NCI-H510A treated with DMSO at 0.1 percent for 48 hours (cell line): Measurements from ENCODE around the gene PPAN.

ENCODE experiments used
- DNase-seq: peaks from one replicate; lab custom pipeline; 2025; lab: John Stamatoyannopoulos, UW

The PPAN gene, protein sequence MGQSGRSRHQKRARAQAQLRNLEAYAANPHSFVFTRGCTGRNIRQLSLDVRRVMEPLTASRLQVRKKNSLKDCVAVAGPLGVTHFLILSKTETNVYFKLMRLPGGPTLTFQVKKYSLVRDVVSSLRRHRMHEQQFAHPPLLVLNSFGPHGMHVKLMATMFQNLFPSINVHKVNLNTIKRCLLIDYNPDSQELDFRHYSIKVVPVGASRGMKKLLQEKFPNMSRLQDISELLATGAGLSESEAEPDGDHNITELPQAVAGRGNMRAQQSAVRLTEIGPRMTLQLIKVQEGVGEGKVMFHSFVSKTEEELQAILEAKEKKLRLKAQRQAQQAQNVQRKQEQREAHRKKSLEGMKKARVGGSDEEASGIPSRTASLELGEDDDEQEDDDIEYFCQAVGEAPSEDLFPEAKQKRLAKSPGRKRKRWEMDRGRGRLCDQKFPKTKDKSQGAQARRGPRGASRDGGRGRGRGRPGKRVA

DNA sequence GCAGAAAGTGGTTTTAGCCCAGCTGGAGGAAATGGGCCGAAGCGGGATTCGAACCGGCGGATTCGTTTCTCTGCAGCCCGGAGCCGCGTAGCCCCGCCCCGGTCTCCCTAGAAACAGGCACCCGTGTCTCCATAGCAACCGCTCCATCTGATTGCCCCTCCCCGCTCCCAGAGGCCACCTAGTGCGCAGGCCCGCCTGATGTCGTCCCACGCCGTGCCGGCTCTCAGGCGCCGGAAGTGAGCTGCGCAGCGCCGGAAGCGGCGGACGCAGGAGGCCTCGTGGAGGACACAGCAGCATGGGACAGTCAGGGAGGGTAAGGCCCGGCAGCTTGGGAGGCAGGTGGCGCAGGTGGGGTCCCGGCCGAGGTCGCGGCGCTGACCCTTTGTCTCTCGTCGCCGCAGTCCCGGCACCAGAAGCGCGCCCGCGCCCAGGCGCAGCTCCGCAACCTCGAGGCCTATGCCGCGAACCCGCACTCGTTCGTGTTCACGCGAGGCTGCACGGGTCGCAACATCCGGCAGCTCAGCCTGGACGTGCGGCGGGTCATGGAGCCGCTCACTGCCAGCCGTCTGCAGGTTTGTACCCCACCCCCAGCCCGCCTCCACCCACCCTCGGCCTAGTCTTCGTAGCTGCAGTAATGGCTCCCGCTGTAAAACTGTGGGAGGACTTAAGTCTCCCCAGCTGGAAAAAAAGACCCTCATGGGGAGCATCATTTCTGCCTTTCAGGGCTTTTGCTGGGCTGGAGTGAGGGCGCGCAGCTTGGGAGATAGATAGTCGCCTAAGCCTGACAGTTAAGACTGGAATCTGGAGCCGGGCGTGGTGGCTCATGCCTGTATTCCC lies at the start of gene PPAN:
TSS of gene PPAN (plus strand) at position 263 of the 837 bp plus-strand sequence. CDS start at position 296, 33 bp downstream.
- DNase-seq, result peak; percentile 93

DNA sequence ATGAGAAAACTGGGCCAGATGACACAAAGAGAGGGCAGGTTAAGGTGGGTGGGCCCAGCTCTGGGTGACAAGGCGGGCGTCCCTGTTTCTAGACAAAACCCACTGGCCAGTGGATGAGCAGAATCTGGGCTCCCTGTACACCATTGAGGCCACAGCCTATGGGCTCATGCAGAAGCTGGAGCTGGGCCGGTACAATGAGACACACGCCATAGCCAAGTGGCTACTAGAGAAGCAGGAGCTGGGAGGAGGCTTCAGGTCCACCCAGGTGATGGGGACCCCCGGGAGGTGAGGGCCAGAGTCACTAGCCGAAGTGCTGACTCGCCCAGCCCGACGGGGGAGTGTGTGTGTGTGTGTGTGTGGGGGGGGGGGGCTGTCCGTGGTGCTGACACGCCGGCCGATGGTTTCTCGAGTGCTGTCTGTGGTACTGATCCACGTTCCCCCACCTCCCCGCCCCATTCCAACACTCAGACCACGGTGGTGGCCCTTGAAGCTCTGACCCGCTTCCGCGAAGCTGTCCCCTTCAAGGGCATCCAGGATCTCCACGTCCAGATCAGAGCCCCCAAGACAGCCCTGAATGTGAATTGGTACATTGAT lies 44.3 kb upstream of the PPAN start:
- DNase-seq, result no peak

DNA sequence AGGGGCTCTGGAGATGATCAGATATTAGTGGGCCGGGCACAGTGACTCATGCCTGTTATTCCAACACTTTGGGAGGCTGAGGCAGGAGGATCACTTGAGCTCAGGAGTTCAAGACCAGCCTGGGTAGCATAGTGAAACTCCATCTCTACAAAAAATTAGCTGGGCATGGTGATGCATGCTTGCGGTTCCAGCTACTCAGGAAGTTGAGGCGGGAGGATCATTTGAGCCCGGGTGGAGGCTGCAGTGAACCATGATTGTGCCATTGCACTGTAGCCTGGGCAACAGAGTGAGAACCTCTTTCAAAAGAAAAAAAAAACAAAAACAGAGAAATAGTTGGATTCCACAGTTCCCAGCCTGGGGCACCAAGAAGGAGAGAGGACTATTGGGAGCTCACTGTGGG lies 38.0 kb upstream of the PPAN start:
- no peak for DNase-seq

DNA sequence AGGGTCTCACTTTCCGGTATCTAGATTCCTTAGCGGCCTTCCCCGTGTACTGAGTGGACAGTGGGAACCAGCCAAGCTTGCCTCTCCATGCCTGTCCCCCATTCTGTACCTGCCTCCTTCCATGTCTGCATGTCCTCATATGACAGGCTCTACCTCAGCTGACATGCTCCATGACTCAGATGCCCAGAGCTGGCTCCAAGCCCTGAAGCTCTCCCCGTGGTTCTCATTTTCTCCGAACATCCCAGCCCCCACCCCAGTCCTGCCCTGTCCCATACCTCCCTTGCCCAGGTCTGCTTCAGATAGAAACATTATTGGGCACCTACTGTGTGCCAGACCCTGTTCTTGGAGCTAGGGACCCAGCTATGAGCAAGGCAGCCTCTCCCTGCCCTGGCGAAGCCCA lies 37.1 kb upstream of the PPAN start:
- DNase-seq, result no peak

DNA sequence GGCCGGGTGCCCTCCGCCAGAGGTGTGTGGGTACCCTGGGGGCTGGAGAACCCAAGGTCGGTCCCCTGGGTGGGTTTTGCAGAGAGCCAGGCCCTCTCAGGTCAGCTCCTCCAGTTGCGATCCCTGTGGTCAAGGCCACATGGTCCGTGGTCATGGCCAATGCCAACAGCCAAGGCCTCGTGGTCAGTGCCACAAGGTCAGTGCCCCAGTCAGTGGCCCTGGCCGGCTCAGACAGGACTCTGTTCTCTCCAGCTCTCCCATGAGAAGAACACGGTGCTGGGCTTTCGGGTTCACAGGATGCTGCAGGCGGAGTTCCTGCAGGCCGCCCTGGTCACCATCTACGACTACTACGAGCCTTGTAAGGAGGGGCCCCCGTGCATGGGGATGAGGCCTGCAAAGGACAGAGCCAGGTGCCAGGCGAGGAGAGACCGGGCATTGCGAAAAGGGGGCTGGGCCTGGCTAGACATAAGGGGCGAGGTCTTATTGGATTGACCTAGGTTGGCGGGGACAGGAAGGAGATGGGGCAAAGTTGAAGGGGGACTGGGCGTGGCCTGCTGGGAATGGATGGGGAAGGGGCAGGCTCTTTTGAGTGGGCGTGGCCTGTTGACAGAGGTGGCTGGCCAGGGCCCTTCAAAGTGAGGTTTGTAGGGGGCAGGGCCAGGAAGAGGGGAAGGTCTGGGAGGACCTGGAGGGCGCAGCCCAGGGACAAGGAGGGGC lies 35.3 kb upstream of the PPAN start:
- DNase-seq, result no peak

DNA sequence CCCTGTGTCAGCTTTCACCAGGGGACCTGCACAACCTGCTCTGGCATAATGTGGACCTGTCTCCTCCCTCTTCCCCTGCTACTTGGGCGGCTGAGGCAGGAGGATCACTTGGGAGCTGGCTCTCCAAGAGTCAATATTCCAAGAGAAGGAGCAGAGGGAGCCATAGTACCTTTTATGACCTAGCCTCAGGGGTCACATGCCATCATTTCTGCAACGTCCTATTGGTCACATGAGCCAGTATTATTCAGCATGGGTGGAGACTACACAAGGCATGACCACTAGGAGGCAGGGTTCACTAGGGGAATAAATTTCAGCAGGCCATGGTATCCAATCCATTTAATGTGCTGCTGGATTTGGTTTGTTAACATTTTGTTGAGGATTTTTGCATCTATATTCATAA lies 32.0 kb upstream of the PPAN start:
- no peak for DNase-seq

DNA sequence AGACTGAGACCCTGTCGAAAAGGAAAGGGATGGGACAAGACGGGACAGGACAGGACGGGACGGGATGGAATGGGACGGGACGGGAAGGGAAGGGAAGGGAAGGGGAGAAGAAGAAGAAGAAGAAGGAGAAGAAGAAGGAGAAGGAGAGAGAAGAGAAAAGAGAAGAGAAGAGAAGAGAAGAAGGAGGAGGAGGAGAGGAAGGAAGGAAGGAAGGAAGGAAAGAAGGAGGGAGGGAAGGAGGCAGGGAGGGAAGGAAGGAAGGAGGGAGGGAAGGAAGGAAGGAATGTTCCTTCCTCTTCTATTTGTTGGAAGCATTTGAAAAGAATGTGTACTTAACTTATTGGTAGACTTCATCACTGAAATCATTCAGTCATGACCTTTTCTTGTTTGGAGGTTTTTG lies 29.6 kb upstream of the PPAN start:
- no peak for DNase-seq

DNA sequence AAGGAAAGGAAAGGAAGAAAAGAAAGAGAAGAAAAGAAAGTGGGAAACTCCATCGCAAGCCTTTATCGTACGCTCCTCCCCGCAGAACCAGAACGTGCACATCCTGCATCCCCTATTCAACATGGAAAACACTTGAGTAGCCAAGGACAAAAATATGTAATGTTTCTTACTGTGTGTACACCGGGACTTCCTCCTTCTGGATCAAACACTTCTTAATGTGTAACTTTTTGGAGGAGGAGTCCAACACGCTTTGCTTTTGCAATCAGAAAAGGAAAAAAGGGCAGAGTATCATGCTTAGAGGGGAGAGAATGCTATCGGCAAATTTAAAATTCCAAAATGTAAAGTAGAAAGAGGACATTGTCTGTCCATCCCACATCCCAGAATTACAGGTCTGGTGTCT lies 27.8 kb upstream of the PPAN start:
- no peak for DNase-seq

DNA sequence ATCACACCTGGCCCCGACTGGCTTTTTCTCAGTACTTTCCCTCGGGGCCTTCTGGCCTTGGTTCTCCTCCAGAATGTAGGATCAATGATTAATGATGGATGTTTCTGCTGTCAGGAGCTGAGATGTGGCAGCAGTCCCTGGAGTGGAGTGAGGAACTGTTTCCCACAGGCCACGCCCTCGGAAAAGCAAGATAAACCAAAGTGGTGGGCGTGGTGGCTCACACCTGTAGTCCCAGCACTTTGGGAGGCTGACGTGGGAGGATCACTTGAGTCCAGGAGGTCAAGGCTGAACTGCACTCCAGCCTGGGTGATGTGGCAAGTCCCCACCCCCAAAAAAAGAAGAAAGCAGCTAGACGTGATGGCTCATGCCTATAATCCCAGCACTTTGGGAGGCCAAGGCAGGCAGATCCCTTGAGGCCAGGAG lies 27.1 kb upstream of the PPAN start:
- no peak for DNase-seq

DNA sequence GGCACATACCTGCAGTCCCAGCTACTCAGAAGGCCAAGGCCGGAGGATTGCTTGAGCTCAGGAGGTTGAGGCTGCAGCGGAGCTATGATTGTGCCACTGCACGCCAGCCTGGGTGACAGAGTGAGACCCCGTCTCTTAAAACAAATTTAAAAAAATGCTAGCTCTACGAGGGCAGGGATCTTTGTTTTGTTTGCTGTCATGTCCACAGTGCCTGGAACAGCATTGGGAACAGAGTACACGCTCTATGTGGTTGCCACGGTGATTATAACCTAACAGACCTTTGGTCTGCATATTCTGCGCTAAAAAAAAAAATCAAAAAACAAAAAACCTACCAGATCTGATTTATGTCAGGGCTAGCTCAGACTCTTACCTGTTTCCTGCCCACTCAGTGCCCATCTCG lies 22.3 kb upstream of the PPAN start:
- DNase-seq, result no peak

DNA sequence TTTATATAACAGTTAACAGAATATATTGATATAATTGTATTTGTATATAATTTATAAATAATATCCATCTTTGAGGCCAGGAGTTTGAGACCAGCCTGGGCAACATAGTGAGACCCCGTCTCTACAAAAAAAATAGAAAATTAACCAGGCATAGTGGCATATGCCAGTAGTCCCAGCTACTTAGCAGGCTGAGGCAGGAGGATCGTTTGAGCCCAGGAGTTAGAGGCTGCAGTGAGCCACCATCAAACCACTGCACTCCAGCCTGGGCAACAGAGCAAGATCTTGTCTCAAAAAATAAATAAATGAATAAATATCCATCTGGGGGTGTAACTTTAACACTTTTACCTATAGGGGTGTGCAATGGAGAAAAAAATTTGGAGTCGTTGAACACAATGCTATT lies 21.4 kb upstream of the PPAN start:
- DNase-seq, result no peak

DNA sequence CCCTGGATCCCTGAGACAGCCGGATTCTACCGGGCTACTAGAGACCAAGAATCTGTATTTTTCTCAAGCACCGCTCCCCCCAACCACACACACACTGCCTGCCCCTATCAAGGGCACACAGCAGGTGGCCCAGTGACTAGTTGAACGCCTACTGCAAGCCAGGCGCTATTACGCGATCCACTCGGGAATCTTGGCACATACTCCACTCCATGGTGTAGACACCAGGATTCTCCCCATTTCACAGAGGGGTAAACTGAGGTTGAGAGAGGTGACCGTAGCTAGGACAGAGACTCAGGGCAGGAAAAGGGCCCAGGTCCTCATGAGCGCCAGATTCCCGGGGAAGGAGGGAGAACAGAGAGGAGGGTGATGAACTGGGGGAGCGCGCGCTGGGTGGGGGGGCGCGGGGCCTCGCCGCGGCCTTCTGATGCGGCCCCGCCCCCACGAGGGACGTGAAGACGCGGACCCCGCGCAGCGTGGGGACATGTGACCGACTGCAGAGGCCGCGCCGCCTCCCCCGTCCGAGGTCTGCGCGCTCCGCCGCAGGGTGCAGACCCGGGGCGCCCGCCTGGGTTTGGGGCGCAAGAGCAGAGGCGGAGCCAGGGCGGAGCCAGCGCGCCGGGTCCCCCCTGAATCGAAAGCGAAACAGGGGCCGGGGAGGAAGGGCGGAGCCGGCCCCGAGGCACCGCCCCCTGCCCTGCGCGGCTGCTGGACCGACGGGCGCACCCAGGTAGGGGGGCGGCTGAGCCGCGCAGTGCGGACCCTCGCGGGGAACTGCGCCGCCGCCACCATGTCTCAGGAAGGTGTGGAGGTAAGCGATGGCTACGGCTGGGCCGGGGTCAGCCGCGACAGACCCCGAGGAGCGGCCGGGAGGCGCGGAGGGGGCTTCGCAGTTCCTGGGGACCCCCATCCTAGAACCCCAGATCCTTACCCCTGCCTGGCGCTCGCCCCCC lies 20.2 kb upstream of the PPAN start, which contains the start of gene SHFL:
TSS of gene SHFL (plus strand) at position 677 of the 950 bp plus-strand sequence. CDS start at position 788, 111 bp downstream.
- no peak for DNase-seq

DNA sequence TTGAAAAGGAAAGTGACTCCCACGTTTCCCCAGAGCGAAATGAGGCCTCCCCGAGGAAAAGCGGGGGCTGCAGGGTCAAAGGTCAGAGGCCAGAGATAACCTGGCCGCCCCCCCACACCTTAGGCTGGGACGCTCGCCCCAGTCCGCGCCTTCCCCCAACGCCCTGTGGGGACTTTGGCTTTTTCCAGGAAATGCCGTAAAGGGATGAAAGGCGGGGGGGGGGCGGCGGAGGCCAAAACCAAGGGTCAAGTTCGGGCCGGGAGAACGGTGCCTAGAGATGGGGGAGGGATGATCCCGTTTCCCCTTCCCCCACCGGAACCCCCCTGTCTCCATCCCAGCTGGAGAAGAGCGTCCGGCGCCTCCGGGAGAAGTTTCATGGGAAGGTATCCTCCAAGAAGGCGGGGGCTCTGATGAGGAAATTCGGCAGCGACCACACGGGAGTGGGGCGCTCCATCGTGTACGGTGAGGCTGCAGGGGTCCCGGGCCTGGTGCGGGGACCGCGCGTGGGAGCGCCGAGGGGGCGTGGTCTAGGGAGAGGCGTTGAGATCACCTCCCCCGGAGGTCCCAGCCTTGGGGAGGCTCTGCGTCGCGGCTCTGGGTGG lies 19.5 kb upstream of the PPAN start:
- DNase-seq, result no peak

DNA sequence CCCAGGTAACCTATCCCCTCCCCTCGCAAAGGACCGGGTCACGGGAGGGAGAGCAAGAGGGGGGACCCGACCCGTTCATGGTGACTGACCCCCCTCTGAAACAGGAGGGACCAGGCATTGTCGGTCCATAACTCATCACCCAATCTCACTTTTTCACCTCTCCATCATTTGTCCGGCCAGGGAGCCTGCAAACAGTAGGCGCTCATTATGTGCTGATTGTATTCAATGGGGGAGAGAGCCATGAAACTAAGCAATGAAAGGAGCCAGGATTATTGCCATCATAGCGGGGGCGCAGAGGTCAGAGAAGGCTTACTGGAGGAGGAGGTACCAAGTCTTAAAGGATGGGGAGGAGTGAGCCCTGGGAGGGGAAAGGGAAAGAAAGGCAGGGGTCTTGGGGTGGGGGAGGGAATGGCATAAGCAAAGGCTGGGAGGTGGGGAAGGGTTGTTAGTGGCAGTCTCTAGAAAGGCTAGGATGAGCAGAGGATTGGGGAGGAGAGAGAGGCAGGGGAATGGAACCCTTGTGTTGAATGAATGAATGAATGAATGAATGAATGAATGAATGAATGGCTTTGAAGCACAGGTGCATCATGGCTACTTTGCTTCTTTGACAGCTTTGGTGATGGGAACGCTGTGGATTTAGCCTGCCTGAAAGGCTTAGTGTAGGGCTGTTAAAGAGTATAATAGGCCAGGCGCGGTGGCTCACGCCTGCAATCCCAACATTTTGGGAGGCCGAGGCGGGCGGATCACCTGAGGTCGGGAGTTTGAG lies 18.7 kb upstream of the PPAN start:
- no peak for DNase-seq

DNA sequence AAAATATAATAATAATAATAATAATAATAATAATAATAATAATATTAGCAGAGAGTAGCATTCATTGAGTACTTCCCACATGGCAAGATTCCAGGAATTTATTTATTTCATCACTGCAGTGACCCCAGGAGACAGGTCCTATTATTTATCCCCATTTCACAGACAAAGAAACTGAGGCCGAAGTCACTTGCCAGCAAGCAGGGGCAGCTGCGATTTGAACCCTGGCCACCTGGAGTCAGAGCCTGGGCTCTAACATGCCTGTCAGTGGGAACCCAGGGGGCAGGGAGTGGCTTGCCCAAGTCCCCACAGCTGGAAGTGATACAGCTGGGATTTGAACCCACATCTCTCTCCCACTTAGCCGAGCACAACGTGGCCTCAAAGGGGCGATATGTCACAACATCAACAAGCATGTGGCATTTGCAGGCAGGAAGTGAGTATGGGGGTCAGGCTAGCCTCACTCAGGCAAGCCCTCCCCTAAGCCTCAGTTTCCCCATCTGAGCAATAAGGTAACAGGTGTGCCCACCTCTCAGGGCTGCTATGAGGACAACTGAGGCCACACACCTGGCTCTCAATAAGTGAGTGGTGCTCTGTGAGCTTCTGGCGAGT lies 17.1 kb upstream of the PPAN start:
- no peak for DNase-seq

DNA sequence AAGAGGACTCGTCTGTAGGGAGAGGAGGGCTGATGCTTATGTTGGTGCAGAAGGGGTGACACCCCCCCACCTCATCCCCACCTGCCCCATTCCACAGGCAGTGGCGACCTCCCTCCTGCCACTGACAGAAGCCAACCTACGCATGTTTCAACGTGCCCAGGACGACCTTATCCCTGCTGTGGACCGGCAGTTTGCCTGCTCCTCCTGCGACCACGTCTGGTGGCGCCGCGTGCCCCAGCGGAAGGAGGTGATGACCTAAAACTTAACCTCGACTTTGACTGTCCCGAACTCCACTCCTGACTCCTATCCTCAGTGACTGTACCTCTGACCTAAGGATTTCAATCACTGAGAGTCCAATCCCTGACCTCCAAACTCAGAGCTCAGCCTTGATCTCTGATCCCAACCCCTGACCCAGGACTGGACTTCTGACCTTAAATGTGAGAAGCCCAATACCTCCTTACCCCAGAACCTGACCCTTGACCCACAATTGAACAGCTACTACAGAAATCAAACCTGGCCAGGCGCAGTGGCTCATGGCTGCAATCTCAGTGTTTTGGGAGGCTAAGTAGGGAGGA lies 16.3 kb upstream of the PPAN start:
- DNase-seq, result no peak

DNA sequence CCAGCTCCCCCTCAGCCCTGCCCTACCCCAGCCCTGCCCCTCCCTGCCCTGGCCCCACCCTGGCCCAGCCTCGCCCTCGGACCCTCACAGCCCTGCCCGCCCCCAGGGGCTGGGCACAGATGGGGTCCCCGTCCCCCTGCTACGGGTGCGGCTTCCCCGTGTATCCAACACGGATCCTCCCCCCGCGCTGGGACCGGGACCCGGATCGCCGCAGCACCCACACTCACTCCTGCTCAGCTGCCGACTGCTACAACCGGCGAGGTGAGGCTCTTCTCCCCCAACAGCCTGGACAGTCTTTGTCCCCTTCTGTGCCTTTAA lies 14.8 kb upstream of the PPAN start:
- DNase-seq, result no peak

DNA sequence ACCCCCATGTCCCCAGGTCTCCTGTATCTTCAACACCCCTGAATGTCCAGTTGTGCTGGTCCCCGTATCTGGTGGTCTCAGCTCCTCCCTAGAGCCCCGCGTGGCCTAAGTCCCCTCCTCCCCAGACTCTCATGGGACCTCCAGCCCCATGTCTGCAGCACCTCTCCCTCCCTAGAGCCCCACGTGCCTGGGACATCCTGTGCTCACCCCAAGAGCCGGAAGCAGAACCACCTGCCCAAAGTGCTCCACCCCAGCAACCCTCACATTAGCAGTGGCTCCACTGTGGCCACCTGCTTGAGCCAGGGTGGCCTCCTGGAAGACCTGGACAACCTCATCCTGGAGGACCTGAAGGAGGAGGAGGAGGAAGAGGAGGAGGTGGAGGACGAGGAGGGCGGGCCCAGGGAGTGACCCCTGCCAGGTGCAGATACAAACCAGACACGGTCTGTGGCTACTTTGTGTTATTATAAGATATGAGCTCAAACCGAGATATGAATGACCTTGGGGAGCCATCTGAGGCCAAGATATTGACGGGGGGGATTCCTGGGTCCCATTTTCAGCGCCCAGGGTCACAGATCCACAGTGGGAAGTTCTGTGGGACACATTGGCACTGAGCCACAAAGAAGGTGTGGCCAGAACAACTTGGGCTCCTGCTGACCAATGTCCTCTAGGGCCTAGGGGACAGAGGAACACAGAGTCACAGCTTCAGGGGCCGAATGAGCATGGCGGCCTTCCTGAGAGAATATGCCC lies 14.1 kb upstream of the PPAN start:
- no peak for DNase-seq
